GM19468 (cell line): ENCODE data around the gene PSD4.

Experiments
- ATAC-seq: cut with Tn5 transposase; IDR thresholded peaks from one replicate; pipeline ENCODE4 v1.9.1; 2021; ENCODE audit warnings: mild to moderate bottlenecking, moderate library complexity, moderate number of reproducible peaks; ENCODE audit not compliant: unreplicated experiment; ENCODE audit errors: extremely low read depth

PSD4 gene

GRCh38 chr2:113173542-113174375, at the start of gene PSD4:
Gene PSD4, plus strand, starts transcription at chr2:113173971. Its CDS starts 8,486 bp downstream, at chr2:113182457.
- peak; percentile 57 for ATAC-seq

GRCh38 chr2:113124181-113124961, 49.4 kb upstream of the PSD4 start:
- no peak for ATAC-seq

GRCh38 chr2:113124984-113125855, 48.6 kb upstream of the PSD4 start:
- ATAC-seq: no peak

- ATAC-seq: no peak
Measured at GRCh38 chr2:113126845-113127645, 46.7 kb upstream of the PSD4 start, which contains the start of gene IL1RN. Gene IL1RN, plus strand, starts transcription at chr2:113127598. Its CDS starts 27 bp downstream, at chr2:113127625.

GRCh38 chr2:113127646-113128570, 45.9 kb upstream of the PSD4 start:
- no peak for ATAC-seq

- no peak for ATAC-seq
Measured at GRCh38 chr2:113129519-113130078, 44.2 kb upstream of the PSD4 start.

- ATAC-seq: no peak
Measured at GRCh38 chr2:113131352-113132185, 42.2 kb upstream of the PSD4 start.

- no peak for ATAC-seq
Measured at GRCh38 chr2:113132414-113133021, 41.3 kb upstream of the PSD4 start.

- no peak for ATAC-seq
Measured at GRCh38 chr2:113133704-113134598, 39.8 kb upstream of the PSD4 start.

GRCh38 chr2:113134717-113135116, 39.1 kb upstream of the PSD4 start:
- no peak for ATAC-seq

GRCh38 chr2:113135317-113135716, 38.5 kb upstream of the PSD4 start:
- no peak for ATAC-seq

GRCh38 chr2:113136828-113137775, 36.7 kb upstream of the PSD4 start:
- no peak for ATAC-seq

GRCh38 chr2:113137827-113138226, 35.9 kb upstream of the PSD4 start:
- ATAC-seq: no peak

GRCh38 chr2:113138428-113139322, 35.1 kb upstream of the PSD4 start:
- no peak for ATAC-seq
